ENCODE results near the gene ZFP36L2. TPM values are rescaled to one million over a fixed set of nuclear protein-coding genes. Genes with fewer than 3 reads are reported as not detected.
A peak's percentile ranks its signal among the peaks of the same experiment; 100 is the strongest.

The ZFP36L2 gene
- total RNA-seq, 2 donors from 2014 or later: 172 to 197 TPM

DNA sequence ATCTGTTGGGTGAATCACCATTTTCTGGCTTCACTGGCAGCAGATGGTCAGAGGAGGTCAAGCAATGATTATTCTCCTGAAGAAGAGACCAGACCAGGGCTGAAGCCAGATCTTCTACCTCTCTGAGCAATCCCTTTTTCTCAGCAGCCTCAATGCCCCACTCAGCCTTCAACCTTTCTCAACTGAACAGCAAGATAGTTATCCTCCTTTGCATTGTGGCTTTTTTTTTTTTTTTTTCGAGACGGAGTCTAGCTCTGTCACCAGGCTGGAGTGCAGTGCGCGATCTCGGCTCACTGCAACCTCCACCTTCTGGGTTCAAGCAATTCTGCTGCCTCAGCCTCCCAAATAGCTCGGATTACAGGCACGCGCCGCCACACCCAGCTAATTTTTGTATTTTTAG lies 50.5 kb downstream of the ZFP36L2 start:
- TF ChIP-seq, protein P1, sequence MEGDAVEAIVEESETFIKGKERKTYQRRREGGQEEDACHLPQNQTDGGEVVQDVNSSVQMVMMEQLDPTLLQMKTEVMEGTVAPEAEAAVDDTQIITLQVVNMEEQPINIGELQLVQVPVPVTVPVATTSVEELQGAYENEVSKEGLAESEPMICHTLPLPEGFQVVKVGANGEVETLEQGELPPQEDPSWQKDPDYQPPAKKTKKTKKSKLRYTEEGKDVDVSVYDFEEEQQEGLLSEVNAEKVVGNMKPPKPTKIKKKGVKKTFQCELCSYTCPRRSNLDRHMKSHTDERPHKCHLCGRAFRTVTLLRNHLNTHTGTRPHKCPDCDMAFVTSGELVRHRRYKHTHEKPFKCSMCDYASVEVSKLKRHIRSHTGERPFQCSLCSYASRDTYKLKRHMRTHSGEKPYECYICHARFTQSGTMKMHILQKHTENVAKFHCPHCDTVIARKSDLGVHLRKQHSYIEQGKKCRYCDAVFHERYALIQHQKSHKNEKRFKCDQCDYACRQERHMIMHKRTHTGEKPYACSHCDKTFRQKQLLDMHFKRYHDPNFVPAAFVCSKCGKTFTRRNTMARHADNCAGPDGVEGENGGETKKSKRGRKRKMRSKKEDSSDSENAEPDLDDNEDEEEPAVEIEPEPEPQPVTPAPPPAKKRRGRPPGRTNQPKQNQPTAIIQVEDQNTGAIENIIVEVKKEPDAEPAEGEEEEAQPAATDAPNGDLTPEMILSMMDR (IDR thresholded peaks at IDR 0.05): no peak
- ATAC-seq (ENCODE audit: insufficient number of reproducible peaks, low FRiP score, low read depth) (no peak), DNase-seq (ENCODE audit: low spot score) (no peak)
- no peaks in the 10 kb centered on the region for H3K27me3 ChIP-seq (replicated peaks; ENCODE audit: insufficient read depth)
- H3K36me3 ChIP-seq: no peaks in the 10 kb centered on the region
- H3K27ac ChIP-seq: no peak overlapping the region
- no peak overlapping the region for H3K4me3 ChIP-seq
- H3K9me3 ChIP-seq: peaks cover 11% of the 10 kb centered on the region
- peaks cover 5 to 22% of the 10 kb centered on the region in 2 donors for H3K4me1 ChIP-seq (ENCODE audit: control insufficient read depth in 1 of 2, low read depth in 2 of 2)

DNA sequence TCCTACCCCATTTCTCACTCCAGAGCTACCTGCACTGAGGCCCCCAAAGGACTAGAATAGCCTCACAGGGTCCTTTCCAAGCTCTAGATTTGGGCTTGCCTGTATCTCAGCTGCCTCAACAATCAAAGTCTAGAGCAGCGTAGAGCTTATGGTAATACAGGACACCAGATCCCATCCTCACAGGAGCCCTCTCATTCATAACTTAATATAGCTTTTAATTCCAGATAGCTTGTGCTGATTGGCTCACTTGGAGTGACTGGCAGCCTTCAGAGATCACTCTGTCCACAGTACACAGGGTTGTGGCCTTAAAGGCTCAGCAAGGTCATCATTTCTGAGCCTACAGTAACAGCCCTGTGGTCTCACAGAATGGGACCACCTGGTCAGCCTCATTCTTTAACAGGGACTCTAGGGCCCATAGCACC lies 51.4 kb downstream of the ZFP36L2 start:
- ATAC-seq (ENCODE audit: insufficient number of reproducible peaks, low FRiP score, low read depth): no peak
- H3K27ac ChIP-seq: peak overlapping the region in 1 of 2 donors; percentile 25
- DNase-seq (ENCODE audit: low spot score): no peak
- no peaks in the 10 kb centered on the region for H3K36me3 ChIP-seq
- peaks cover 11% of the 10 kb centered on the region for H3K9me3 ChIP-seq
- no peak overlapping the region for H3K4me3 ChIP-seq
- TF ChIP-seq, protein P1 (IDR thresholded peaks at IDR 0.05): no peak
- H3K4me1 ChIP-seq (ENCODE audit: control insufficient read depth in 1 of 2, low read depth in 2 of 2): peaks cover 7 to 22% of the 10 kb centered on the region in 2 donors
- no peaks in the 10 kb centered on the region for H3K27me3 ChIP-seq (replicated peaks; ENCODE audit: insufficient read depth)

DNA sequence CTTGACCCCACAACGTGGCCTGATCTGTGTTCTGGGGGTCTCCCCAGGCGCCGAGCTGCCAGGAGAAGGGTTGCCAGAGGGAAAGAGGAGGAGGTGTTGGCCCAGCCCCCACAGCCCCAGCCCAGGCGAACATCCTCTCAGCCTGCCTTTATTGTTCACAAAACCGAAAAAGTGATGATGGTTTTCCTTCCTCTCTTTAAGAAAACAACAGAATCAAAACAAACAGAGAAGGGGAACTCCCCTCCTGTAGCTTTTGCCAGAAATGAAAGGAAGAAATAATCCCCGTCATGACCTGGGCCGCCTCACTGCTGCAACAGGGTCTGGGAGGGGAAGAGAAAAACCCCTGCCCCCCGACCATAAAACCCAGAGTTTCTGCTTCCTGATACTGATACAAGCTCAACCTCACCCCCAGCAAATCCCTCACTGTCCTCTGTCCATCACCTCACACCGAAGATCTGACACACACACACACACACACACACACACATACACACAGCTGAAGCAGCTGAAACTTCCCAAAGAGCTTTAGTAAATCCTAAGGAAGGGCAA lies 52.0 kb downstream of the ZFP36L2 start:
- Histone ChIP-seq H3K4me3 (no peak overlapping the region), H3K9me3 (peaks cover 11% of the 10 kb centered on the region), H3K4me1 (ENCODE audit: control insufficient read depth in 1 of 2, low read depth in 2 of 2) (peaks cover 7 to 21% of the 10 kb centered on the region in 2 donors), H3K27ac (peak overlapping the region in 1 of 2 donors; percentile 25), H3K27me3 (replicated peaks; ENCODE audit: insufficient read depth) (no peaks in the 10 kb centered on the region), H3K36me3 (no peaks in the 10 kb centered on the region)
- ATAC-seq (ENCODE audit: insufficient number of reproducible peaks, low FRiP score, low read depth): no peak
- TF ChIP-seq, protein P1 (IDR thresholded peaks at IDR 0.05): no peak
- no peak for DNase-seq (ENCODE audit: low spot score)

Data from thoracic aorta (tissue), 2 donors.